Activated gamma-delta T cell treated with Interleukin-2 at 50 U/mL for 16 hours (primary cell): ENCODE data around the gene LRRC38.
"Not testable (repeated sequence)": the region's sequence is repeated elsewhere in the genome, so short reads cannot be mapped to it uniquely, and the experiment has no call there.

Experiments used
- DNase-seq: peaks from one replicate; pipeline ENCODE4 v3.0.0-alpha.2; 2020

Gene LRRC38

DNA sequence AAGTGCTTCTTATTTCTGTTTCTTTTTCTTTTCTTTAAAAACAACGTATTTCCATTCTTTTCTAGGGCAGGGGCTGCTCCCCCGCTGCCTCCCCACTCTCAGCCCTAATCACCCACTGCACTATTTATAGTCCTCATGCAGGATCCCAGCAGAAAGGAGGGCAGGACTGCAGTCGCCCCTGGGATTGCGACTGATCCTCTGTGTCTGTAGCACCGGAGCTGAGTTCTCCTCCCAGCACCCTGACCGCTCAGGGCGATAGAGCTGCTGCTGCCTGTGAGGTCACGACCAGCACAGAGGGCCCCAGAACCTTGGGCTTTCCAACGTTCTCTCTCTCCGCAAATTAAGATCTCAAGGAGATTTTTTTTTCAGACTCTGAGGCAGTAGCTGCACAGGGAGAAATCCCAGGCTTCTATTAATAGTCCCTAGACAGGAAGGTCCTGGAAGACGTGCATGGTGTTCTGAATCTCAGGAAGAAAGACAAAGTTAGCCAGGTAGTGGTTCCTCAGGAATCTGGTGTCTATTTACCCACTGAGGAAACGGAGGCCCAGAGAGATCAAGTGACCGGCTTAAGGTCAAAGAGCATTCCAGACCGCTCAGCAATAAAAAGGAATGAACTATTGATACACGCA is 56.8 kb downstream of the LRRC38 start:
- no peak for DNase-seq

GRCh38 chr1:13451399-13451965 is 62.3 kb downstream of the LRRC38 start:
- no peak for DNase-seq

- no peak for DNase-seq
These were observed 63.6 kb downstream of the LRRC38 start for GRCh38 chr1:13450204-13450603.

DNA sequence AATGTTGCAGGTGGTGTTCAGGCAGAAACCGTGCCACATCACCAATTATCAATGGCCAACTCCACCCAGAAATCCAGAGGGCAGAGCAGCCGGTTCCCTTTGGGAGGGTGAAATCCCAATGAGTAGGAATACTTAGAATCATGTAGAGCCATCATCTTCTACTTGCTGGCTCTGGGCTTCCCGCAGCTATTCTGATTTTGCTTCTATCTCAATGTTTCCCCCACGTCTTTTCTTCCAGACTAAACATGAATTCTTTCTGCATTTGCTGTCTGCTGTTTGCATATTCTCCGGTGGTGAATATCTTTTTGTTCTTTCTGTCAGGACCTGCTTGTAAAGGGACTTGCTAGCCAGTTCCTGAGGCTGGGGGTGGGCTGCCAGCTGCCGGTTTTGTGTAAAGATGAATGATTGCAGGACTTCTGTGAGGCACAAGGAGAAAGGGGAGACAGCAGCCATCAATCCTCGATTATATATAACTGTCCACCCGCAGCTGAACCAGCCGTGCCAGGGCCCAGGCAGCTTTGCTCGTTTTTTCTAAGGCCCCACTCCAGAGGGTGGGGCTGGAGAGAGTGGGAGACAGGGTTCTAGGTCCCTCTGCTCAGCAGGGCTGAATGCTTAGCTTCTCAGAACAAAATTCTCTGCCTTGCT is 70.3 kb downstream of the LRRC38 start:
- DNase-seq = no peak

DNA sequence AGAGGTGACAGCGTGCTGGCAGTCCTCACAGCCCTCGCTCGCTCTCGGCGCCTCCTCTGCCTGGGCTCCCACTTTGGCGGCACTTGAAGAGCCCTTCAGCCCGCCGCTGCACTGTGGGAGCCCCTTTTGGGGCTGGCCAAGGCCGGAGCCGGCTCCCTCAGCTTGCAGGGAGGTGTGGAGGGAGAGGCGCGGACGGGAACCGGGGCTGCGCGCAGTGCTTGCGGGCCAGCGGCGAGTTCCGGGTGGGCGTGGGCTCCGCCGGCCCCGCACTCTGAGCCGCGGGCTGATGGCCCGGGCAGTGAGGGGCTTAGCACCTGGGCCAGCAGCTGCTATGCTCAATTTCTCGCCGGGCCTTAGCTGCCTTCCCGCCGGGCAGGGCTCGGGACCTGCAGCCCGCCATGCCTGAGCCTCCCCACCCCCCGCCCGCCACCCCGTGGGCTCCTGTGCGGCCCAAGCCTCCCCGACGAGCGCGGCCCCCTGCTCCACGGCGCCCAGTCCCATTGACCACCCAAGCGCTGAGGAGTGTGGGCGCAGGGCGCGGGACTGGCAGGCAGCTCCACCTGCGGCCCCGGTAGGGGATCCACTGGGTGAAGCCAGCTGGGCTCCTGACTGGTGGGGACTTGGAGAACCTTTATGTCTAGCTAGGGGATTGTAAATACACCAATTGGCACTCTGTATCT is 74.6 kb downstream of the LRRC38 start:
- DNase-seq = not testable (repeated sequence)

GRCh38 chr1:13435458-13435857 is 78.3 kb downstream of the LRRC38 start:
- DNase-seq = no peak

GRCh38 chr1:13433694-13434358 is 80.0 kb downstream of the LRRC38 start:
- not testable (repeated sequence) for DNase-seq

GRCh38 chr1:13432251-13432650 is 81.6 kb downstream of the LRRC38 start:
- no peak for DNase-seq

- DNase-seq = no peak
These were observed 83.3 kb downstream of the LRRC38 start for GRCh38 chr1:13430495-13430894.
